Smooth muscle cell (in vitro differentiated cells): Measurements from ENCODE around the gene TNIK. TPM values are rescaled to one million over a fixed set of nuclear protein-coding genes. Genes with fewer than 3 reads are reported as not detected.

Source experiments
- DNase-seq: peaks from one replicate; lab custom pipeline; 2025; ENCODE audit not compliant: unreplicated experiment; lab: John Stamatoyannopoulos, UW
- H2AFZ ChIP-seq: fragments of 200-600 bp; sonication (generic); 2 replicates; pipeline ENCODE4 v1.6.0; 2016; ENCODE audit warnings: antibody characterized with exemption, low read depth, mild to moderate bottlenecking
- H3F3A ChIP-seq: fragments of 200-600 bp; sonication (generic); 2 replicates; pipeline ENCODE4 v1.6.0; 2017; ENCODE audit warnings: antibody characterized with exemption, low read depth
- H3K27ac ChIP-seq: fragments of 200-600 bp; sonication (generic); 2 replicates; pipeline ENCODE4 v1.5.1; 2016; ENCODE audit warnings: low read depth, mild to moderate bottlenecking
- H3K27me3 ChIP-seq: fragments of 200-600 bp; sonication (generic); 2 replicates; pipeline ENCODE4 v1.6.1; 2016; ENCODE audit warnings: low read depth, mild to moderate bottlenecking
- H3K36me3 ChIP-seq: fragments of 200-600 bp; sonication (generic); 2 replicates; pipeline ENCODE4 v1.5.1; 2016; ENCODE audit warnings: low read depth
- H3K4me1 ChIP-seq: fragments of 200-600 bp; sonication (generic); 2 replicates; pipeline ENCODE4 v1.5.1; 2016; ENCODE audit warnings: low read depth
- H3K4me2 ChIP-seq: fragments of 200-600 bp; sonication (generic); 2 replicates; pipeline ENCODE4 v1.6.0; 2016; ENCODE audit warnings: mild to moderate bottlenecking
- H3K4me3 ChIP-seq: fragments of 200-600 bp; sonication (generic); 2 replicates; pipeline ENCODE4 v1.5.1; 2016; ENCODE audit warnings: mild to moderate bottlenecking
- H3K79me2 ChIP-seq: fragments of 200-600 bp; sonication (generic); 2 replicates; pipeline ENCODE4 v1.6.0; 2016; ENCODE audit warnings: low read depth, mild to moderate bottlenecking
- H3K9ac ChIP-seq: fragments of 200-600 bp; sonication (generic); 2 replicates; pipeline ENCODE4 v1.6.0; 2016; ENCODE audit warnings: low read depth
- H3K9me3 ChIP-seq: fragments of 200-600 bp; sonication (generic); replicated peaks from 2 replicates; pipeline ENCODE4 v1.5.1; 2016; ENCODE audit warnings: low read depth
- H4K20me1 ChIP-seq: fragments of 200-600 bp; sonication (generic); 2 replicates; pipeline ENCODE4 v1.6.0; 2016; ENCODE audit warnings: low read depth
- CTCF ChIP-seq: fragments of 200-600 bp; sonication (generic); IDR thresholded peaks from 2 replicates; pipeline ENCODE4 v1.5.1; 2017; ENCODE audit warnings: borderline replicate concordance, mild to moderate bottlenecking, antibody characterized with exemption; ENCODE audit not compliant: insufficient read depth, poor library complexity, severe bottlenecking
- WGBS: methylation state at CpG from one replicate; pipeline ENCODE4 v1.1.7; 2016; ENCODE audit warnings: low lambda C conversion rate; 5-methylcytosine and 5-hydroxymethylcytosine counted together
- polyA plus RNA-seq: library from polyadenylated mRNA; unstranded; fragments of >200 nt; fragmentation: Nextera tagmentation; extraction: Ambion mirVana; gene quantifications from 2 replicates; pipeline ENCODE4 v1.2.1, GENCODE V29; 2016
- total RNA-seq: library from RNA; depleted of rRNA; stranded (reverse); fragments of >200 nt; gene quantifications from 2 replicates; pipeline ENCODE4 v1.2.3, GENCODE V29; 2014

TNIK gene
- total and polyA plus RNA-seq, 2 experiments from 2014 or later = 10.4 to 12.5 TPM

GRCh38 chr3:171376596-171376947 is 83.6 kb downstream of the TNIK start:
- Histone ChIP-seq H3K9me3 (no peaks in the 10 kb centered on the region), H3K36me3 (no peaks in the 10 kb centered on the region), H2AFZ (no peak overlapping the region), H3K9ac (no peak overlapping the region), H3K79me2 (peaks cover 4% of the 10 kb centered on the region), H4K20me1 (peaks cover 12% of the 10 kb centered on the region), H3K27me3 (no peaks in the 10 kb centered on the region), H3K4me3 (no peak overlapping the region), H3K4me1 (peaks cover 24% of the 10 kb centered on the region), H3K27ac (peak overlapping the region; percentile 88), H3F3A (peaks cover 19% of the 10 kb centered on the region), H3K4me2 (no peak overlapping the region)
- no peak for TF ChIP-seq CTCF
- no peak for DNase-seq

DNA sequence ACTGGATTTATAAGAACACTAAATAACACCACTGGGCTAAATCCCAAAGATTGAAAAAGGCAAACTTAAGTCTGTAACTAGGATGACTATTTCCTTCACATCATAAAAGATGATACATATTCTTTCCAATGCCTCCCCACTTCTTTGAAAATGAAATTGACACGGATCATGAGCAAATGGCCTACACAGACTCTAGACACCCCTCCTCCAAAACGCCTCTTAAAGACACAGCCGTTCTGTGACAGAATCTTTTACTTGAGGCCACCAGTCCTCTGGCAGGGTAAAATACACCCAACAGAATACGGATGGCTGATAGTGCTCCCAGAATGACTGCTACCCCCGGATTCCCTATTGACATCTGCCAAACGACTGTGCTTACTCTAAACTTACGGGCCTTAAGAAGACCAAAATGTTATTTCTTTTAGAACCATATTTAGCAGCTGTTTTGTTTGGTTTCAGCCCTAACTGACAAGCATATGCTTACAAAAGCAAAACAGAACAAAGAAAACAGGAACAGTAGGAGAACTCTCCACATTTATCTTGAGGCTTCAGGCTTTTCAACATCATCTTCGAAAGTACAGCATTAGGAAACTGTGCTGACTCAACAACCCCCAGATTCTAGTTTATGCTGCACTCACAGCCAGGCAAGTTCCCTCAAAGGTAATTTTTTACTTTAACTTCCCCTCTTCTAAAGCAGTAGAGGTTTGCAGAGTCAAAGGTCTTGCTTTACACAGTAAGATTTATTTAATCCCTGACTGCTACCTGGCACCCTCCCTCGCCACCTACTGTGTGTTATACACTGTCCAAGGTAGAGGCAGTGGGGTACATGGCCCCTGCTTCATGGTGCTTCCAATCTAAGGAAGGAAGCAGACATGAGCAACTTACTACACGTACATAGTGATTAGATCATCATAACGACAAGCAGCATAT is 84.3 kb downstream of the TNIK start:
- Histone ChIP-seq H3K4me1 (peaks cover 17% of the 10 kb centered on the region), H3K79me2 (peaks cover 7% of the 10 kb centered on the region), H3K9ac (peak overlapping the region; percentile 41), H3K9me3 (no peaks in the 10 kb centered on the region), H3K36me3 (no peaks in the 10 kb centered on the region), H3K4me2 (peak overlapping the region; percentile 72), H2AFZ (peak overlapping the region; percentile 80), H3K27me3 (no peaks in the 10 kb centered on the region), H3F3A (peaks cover 19% of the 10 kb centered on the region), H4K20me1 (peaks cover 12% of the 10 kb centered on the region), H3K4me3 (no peak overlapping the region), H3K27ac (peak overlapping the region; percentile 88)
- DNase-seq = no peak
- WGBS = 45% methylated on average over 11 of the region's 11 CpGs
- TF ChIP-seq CTCF = no peak

- H3F3A ChIP-seq = peaks cover 15% of the 10 kb centered on the region
- no peaks in the 10 kb centered on the region for H3K36me3 ChIP-seq
- no peak for DNase-seq
- no peaks in the 10 kb centered on the region for H3K27me3 ChIP-seq
- peak overlapping the region; percentile 88 for H3K27ac ChIP-seq
- no peak overlapping the region for H3K4me3 ChIP-seq
- peaks cover 17% of the 10 kb centered on the region for H4K20me1 ChIP-seq
- 16% methylated on average over 3 of the region's 3 CpGs for WGBS
- H3K9ac ChIP-seq = peak overlapping the region; percentile 41
- no peak for TF ChIP-seq CTCF
- H3K4me2 ChIP-seq = peak overlapping the region; percentile 72
- H3K79me2 ChIP-seq = peaks cover 18% of the 10 kb centered on the region
- H2AFZ ChIP-seq = no peak overlapping the region
- no peaks in the 10 kb centered on the region for H3K9me3 ChIP-seq
- H3K4me1 ChIP-seq = peaks cover 13% of the 10 kb centered on the region
These were observed 85.4 kb downstream of the TNIK start for GRCh38 chr3:171374661-171375285.
